ENCODE results near the gene ELFN1. TPM values are rescaled to one million over a fixed set of nuclear protein-coding genes. Genes with fewer than 3 reads are reported as not detected.

ELFN1 gene
- polyA plus RNA-seq, 4 donors: 10.8 to 17.3 (median 11.6) TPM

DNA sequence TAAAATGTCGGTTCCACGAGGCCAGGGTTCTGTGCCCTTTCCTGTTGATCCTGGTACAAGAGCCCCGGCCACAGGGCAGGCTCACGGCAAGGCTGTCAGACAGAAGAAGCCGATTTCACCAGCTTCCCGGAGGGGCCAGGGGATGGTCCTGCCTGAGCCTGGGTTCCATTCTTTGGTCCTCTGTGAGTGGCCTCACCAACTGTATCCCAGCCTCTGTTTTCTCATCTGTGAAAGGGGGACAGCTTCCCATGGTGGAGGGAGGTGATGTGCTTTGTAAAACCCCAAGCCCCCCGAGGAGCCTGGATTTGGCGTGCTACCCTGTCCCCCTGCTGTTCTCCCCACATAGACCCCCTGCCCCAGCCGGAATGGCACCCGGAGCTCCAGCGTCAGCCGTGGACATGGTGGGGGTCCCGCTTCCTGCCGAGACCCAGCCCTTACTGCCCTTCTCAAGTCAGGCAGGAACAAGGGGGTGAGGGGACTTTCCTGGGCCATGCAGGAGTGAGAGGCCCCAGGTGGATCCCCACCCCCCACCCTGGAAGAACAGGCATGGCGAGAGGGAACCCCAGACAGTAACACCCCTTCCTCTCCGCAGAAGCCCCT, 28.3 kb upstream of the ELFN1 start:
- no peak for DNase-seq (ENCODE audit: low read depth in 4 of 4, low spot score in 3 of 4)

- no peak for DNase-seq (ENCODE audit: low read depth in 4 of 4, low spot score in 3 of 4)
These were observed 27.8 kb upstream of the ELFN1 start for GRCh38 chr7:1642291-1642731.

DNA sequence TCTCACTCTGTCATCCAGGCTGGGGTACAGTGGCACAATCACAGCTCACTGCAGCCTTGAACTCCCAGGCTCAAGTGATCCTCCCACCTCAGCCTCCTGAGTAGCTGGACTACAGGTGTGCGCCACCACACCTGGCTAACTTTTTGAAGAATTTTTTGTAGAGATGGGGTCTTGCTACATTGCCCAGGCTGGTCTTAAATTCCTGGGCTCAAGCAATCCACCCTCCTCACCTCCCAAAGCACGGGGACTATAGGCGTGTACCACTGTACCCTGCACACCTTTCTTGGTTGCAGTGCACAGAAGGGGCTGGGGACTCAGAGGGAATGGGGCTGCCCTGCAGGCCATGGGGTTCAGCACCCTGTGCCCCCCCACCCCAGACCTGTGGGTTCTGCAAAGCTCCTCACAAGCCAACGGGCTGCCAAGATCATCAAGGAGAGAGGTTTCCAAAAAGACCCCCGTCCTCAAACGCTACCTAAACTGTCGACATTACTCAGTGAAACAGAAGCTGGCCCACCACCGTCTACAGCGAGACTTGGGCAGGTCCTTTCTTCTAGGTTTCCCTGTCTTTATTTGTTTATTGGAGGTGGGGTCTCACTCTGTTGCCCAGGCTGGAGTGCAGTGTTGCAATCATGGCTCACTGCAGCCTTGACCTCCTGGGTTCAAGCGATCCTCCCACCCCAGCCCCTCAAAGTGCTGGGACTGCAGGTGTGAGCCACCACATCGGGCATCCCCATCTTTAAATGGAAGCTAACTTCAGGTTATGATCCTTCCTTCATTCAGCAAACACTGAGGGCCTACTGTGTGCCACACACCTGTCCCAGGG, 26.6 kb upstream of the ELFN1 start:
- no peak for DNase-seq (ENCODE audit: low read depth in 4 of 4, low spot score in 3 of 4)

GRCh38 chr7:1644341-1645070, 25.6 kb upstream of the ELFN1 start:
- no peak for DNase-seq (ENCODE audit: low read depth in 4 of 4, low spot score in 3 of 4)

- no peak for DNase-seq (ENCODE audit: low read depth in 4 of 4, low spot score in 3 of 4)
These were observed 25.0 kb upstream of the ELFN1 start for GRCh38 chr7:1645071-1645409.

DNA sequence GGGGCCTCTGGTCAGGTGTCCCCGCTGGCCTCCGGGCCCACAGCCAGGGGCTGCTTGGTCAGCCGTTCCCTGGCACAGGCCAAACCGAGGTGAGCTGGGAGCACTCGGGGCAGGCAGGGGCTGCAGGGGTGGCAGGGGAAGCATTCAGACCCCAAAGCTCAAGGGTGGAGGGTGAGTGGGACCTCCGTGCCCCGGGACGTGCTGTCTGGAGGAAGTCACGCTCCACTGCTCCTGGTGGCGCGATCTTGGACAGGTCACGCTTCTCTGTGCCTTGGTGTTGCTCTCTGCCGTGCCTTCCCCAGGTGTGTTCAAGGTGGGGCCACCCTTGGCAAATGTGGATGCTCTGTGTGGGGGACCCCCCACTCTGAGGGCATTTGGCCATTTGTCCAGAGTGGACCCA, 24.6 kb upstream of the ELFN1 start:
- no peak for DNase-seq (ENCODE audit: low read depth in 4 of 4, low spot score in 3 of 4)

- no peak for DNase-seq (ENCODE audit: low read depth in 4 of 4, low spot score in 3 of 4)
These were observed 23.7 kb upstream of the ELFN1 start for GRCh38 chr7:1646391-1646790.

DNA sequence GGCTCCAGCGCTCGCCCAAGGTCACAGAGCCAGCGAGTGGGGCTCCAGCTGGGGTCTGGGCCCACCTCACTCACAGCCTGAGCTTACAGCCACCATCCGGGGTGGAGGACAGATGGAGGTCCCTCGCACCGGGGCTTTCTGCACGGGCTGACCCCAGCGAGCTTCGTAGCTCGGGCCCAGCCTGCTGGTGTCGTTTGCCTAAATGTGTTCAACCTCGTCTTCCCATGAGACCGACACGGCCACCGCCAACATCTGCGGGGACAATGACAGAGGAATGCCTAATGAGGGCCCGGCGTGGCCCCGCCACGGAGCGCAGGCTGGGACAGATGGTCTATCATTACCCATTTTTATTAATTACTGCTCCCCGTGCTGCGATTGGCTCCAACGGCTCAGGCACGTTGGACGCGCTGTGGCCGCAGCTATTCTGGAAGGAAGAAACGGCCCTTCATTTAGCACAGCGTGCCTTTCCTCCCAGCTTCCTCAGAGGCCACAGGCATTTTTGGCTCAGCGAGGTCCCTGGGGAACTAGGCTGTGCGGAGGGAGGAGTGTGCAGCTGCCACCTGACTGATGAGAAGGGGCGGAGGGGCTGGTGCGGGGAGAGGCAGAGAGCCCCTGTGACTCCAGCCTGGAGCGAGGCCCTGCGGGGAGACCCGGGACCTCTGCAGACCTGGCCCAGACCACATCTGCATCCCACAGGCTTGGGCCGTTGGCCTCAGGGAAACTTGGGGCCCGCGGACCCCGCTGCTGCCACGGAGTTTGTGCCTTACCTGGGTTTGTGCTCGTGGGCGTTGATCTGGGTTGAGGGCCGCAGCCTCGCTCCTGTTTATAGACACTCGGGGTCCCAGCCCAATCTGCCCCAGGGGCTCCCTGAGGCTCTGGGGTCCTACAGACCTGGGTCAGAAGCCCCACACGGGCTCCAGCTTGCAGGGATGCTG, 22.9 kb upstream of the ELFN1 start:
- no peak for DNase-seq (ENCODE audit: low read depth in 4 of 4, low spot score in 3 of 4)

- DNase-seq (ENCODE audit: low read depth in 4 of 4, low spot score in 3 of 4): no peak
These were observed 22.0 kb upstream of the ELFN1 start for GRCh38 chr7:1647961-1648672.

DNA sequence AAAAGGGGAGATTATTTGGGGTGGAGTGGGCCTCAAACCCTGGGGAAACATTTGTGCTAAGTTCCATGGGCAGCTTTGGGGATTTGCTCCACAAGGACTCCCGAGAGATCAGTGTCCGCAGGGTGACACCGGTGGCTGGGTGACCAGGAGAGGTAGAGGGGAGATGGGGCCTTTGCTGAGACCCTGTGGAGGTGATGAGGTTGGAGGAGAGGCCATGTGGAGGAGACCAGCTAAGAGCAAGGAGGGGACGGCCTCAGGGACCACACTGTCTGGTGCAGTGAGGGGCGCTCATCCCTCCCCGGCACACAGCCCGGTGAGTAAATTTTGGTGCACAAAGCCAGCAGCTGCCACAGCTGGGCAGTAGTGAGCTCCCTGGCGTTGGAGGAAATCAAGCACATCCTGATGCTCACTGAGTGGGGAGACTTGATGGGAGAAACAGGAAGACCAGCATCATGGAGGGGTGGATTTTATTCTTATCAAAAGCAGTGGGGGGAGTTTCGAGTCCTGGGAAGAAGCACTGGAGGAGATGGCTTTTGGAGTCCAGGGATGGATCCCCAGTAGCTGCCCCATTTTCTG, 20.2 kb upstream of the ELFN1 start:
- no peak for DNase-seq (ENCODE audit: low read depth in 4 of 4, low spot score in 3 of 4)

DNA sequence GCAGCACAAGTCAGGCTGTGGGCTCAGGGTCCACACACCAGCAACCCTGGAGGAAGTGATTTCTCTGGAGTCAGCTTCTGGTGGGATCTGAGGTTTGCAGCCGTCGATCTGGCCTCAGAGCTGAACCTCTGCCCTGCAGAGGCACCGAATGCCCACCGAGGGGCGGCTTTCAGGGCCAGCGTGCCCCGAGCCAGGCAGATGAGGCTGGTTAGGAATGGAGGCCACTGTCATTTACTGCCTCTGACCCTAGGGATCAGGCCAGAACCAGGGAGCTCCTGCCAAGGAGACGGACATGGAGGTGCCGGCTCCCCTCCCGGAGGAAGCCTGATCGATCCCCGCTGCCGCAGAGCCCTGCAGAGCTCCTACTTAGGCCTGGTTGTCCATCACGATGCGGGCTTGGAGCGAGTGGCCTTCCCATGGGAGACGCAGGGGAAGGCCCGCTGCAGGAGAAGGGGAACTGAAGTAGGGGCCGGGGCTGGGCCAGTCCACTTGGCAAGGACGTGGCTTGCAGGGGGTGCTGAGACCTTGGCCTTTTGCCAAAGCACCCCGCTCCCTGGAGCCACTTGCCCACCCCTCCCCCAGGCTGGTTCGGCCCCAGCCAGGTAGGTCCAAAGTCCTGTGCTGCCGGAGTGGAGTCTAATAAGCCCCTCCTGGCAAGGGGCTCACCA, 19.6 kb upstream of the ELFN1 start:
- no peak for DNase-seq (ENCODE audit: low read depth in 4 of 4, low spot score in 3 of 4)

DNA sequence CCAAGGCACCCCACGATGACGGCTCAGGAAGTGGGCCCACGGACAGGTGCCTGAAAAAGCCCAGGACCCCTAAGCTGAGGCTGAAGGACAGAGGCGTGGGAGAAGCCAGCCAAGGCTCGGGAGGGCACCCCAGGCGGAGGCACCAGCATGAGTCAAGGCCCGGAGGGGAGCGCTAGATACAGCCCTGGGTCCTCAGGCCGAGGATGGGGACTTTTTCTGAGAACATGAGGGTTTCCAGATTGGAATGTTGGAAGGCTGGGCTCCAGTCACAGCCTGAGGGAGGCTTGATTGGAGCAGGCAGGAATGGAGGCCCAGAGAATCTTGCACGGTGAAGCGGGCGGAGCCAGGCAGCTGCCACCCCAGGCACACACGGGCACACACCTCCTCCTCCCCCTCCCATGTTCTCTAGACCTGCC, 19.0 kb upstream of the ELFN1 start:
- no peak for DNase-seq (ENCODE audit: low read depth in 4 of 4, low spot score in 3 of 4)

- DNase-seq (ENCODE audit: low read depth in 4 of 4, low spot score in 3 of 4): no peak
These were observed 18.2 kb upstream of the ELFN1 start for GRCh38 chr7:1651891-1652290.

DNA sequence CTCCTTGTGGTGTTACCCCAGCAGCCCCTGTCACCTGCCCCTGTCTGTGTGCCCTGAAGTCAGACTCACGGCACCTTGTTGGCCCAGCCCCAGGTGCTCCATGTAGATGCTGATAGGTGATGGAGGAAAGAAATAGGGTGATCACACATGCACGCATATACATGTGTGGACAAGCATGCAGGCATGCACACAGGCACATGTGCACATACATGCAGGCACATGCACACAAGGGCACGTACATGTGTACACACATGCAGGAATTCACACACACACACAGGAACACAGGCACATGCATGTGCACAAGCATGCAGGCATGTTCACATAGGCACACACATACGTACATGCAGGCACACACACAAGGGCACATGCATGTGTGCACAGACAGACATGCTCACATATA, 16.6 kb upstream of the ELFN1 start:
- no peak for DNase-seq (ENCODE audit: low read depth in 4 of 4, low spot score in 3 of 4)

GRCh38 chr7:1654111-1654510, 16.0 kb upstream of the ELFN1 start:
- DNase-seq (ENCODE audit: low read depth in 4 of 4, low spot score in 3 of 4): no peak

DNA sequence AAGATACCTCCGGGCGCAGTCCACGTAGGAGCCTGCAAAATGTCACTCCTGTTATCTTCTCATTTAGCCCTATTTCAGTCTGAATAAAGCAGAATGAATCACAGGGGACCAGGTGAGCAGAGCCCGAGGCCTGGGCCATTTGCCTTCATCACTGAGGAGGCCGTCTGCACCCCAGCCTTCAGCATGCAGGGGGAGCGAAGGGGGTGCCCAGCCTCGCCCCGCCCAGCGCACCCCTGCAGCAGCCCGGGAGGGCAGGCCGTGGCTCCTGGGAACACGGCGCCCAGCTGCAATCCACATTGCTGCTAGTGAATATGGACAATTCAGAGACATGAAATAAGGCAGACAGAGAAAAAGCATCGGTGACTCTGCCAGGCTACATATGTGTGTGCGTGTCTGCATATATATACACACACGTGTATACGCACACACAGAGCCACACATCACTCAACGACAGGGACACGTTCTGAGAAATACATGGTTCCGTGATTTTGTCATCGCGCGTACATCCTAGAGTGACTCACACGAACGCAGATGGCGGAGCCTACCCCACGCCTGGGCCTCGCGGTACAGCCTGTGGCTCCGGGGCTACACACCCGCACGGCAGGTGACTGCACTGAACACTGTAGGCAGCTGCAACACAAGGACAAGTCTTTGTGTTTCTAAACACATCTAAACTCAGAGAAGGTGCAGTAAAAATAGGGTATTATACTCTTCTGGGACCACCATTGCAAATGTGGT, 15.2 kb upstream of the ELFN1 start:
- DNase-seq (ENCODE audit: low read depth in 4 of 4, low spot score in 3 of 4): no peak

- no peak for DNase-seq (ENCODE audit: low read depth in 4 of 4, low spot score in 3 of 4)
These were observed 10.4 kb upstream of the ELFN1 start for GRCh38 chr7:1659696-1660095.

DNA sequence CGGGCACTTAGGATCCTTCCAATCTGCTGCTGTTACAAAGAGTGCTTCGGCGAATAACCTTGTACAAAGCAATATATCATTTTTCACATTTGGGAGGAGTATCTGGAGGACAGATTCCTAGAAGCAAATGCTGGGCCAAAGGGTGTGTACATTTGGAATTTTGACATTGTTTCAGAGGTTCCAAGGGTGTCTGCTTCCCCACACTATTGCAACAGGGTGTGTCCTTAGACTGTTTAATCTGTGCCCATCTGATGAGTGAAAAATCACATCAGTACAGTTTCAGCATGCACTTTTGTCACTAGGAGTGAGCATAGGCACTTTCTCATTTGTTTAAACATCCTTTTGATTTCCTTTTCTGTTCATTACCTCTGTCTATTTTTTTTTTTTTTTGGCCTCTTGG, 8.6 kb upstream of the ELFN1 start:
- DNase-seq (ENCODE audit: low read depth in 4 of 4, low spot score in 3 of 4): no peak

GRCh38 chr7:1662101-1662500, 8.0 kb upstream of the ELFN1 start:
- DNase-seq (ENCODE audit: low read depth in 4 of 4, low spot score in 3 of 4): no peak
